Stimulated activated CD8-positive, alpha-beta memory T cell treated with anti-CD3 and anti-CD28 coated beads, Interleukin-7, amount 100 ng/mL, for 48 hours (primary cell): ENCODE measurements around the gene EIF6.
"Not testable (repeated sequence)": the region's sequence is repeated elsewhere in the genome, so short reads cannot be mapped to it uniquely, and the experiment has no call there.

Source experiments
- DNase-seq, 2 donors: peaks; one replicate each; pipeline ENCODE4 v3.0.0-alpha.2; 2020; ENCODE audit warnings: low read depth in 1 of 2; ENCODE audit errors: extremely low read depth in 1 of 2

EIF6 gene

DNA sequence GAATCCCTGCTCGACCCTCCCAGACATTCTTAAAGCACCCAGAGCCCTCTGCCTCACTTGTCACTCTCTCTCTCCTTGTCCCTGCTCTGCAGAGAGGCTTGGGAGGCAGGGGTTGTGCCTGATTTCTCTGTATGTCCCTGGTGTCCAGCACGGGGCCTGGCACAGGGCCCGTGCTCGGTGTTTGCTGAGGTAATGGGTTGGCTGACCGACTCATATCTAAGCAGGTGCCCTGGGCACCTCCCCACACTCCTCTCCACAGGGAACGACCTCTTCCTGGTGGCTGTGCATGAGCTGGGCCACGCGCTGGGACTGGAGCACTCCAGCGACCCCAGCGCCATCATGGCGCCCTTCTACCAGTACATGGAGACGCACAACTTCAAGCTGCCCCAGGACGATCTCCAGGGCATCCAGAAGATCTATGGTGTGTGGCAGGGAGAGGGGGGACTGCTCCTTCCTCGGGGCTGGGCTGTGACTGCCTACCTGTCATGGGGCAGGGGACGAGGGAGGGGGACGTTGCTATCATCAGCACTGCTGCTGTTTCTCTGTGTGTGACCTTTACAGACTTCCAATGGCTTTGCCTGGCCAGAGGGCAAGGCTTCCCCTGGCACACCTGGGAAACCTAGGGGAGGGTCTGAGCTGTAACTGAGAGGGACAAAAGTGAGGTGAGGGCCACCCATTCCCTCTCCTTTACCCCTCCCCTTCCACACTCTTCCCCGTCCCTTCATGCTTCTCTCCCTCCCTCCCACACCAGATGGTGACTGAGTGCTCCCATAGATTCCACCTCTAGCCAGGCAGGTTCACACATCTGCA, 20.8 kb downstream of the EIF6 start:
- DNase-seq: no peak

DNA sequence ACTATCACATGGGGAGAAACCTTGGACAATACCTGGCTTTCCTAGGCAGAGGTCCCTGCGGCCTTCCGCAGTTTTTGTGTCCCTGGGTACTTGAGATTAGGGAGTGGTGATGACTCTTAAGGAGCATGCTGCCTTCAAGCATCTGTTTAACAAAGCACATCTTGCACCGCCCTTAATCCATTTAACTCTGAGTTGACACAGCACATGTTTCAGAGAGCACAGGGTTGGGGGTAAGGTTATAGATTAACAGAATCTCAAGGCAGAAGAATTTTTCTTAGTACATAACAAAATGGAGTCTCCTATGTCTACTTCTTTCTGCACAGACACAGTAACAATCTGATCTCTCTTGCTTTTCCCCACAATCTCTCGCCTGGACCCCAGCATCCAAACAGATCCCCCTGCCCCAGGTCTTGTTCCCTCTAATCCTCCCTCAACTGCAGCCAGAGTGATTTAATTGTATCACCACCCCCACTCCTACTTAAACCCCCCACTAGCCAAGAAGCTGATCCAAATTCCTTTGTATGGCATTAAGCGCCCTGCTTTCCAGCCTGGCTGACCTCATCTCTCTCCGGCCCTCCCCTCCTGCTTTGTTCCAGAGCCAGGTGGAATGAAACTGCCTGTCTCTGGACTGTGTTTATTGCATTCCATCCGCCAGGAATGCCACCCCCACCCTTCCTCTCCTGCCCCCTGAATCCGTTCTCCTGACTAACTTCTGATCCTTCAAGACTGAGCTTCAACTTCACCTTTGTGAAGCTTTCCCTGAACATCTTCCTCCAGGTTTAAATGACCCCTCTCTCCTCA, 21.6 kb downstream of the EIF6 start:
- DNase-seq: not testable (repeated sequence)

DNA sequence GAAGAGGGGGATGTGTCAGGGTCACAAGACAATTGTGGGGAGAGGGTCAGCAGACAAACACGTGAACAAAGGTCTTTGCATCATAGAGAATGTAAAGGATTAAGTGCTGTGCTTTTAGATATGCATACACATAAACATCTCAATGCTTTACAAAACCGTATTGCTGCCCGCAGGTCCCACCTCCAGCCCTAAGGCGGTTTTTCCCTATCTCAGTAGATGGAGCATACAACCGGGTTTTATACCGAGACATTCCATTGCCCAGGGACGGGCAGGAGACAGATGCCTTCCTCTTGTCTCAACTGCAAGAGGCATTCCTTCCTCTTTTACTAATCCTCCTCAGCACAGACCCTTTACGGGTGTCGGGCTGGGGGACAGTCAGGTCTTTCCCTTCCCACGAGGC, 22.3 kb downstream of the EIF6 start:
- not testable (repeated sequence) for DNase-seq

DNA sequence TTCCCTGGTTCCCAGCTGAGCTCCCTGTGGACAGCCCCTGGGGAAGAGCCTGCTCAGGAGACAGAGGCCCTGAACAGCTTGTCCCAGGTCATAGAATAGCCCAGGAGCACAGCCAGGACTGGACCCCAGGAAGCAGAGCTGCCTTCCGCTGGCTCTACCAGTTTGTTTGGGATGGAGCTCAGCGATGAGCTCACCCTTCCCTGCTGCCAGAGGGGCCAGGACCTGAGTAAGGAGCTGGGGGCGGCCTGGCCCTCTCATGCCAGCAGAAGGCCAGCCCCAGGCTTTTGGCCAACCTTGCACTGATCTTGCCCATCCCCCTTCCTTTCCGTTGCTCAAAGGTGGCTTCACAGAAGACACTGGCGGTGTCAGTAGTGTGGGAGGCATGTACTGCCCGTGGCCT, 24.1 kb downstream of the EIF6 start:
- no peak for DNase-seq

DNA sequence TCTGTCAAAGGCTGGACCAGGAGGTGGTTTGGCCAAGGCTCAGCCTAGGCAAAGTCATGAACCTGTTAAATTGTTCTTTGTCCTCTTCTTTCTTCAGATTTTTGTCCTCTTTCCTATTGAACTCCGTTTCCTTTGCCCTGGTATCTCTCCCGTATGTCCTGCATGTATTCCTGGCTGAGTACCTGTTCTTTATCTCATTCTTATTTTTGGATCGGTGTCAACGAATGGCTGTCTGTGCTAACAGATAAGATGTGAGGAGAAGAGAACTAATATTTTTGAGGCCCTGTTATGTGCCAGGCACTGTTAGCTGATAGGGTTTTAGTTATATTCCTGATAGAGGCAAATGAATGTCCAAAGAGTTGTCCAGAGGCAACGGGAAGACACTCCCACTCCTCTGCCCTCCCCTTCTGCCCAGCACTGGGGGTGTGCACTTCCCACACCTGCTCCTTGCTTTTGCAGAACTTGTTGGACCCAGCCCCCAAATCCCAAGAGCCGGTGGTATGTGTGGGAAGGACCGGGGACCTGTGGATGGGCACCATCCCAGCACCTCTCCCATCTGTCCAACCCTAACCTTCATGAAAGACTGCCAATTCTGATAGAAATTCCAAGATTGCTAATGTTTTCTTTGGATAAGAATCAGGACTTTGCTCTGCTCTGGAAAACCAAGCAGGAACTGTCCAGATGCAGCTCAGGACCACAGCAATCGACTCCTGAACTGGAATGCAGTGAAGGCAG, 27.2 kb downstream of the EIF6 start:
- DNase-seq: no peak

DNA sequence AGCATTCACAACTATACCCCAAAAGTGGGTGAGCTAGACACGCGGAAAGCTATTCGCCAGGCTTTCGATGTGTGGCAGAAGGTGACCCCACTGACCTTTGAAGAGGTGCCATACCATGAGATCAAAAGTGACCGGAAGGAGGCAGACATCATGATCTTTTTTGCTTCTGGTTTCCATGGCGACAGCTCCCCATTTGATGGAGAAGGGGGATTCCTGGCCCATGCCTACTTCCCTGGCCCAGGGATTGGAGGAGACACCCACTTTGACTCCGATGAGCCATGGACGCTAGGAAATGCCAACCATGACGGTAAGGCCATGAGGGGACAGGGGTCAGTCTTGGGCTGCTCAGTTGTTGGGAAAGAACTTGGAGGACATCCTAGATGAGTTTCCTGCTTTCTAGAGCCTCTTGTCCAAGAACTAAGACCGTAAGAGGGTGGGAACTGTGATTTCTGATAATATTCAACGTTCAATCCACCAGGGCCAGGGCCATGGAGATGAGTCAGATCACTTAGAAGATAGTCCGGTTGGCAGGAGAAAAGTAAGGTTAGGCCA, 30.0 kb downstream of the EIF6 start:
- no peak for DNase-seq

DNA sequence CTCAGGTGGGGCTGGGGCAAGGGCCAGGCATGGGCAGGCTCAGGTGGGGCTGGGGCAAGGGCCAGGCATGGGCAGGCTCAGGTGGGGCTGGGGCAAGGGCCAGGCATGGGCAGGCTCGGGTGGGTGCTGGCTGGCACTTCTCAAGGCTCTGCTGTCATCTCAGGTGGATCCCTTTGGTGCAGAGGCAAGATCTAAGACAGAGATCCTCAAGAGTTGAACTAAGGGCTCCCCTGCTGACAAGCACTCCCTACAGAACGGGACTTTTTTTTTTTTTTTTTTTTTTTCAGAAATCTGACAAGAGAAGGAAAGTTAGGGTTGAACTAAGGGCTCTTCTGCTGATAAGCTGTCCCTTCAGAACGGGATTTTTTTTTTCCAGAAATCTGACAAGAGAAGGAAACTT, 31.6 kb downstream of the EIF6 start:
- no peak for DNase-seq

DNA sequence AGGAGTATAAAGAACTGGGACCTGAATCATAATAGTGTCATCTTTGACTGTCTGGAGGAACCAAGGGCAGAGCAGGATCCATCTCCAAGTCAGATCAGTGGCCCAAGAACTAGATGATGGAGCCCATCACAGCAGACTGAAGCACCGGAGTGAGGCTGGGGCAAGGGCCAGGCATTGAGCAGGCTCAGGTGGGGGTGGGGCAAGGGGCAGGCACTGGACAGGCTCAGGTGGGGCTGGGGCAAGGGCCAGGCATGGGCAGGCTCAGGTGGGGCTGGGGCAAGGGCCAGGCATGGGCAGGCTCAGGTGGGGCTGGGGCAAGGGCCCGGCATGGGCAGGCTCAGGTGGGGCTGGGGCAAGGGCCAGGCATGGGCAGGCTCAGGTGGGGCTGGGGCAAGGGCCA, 32.0 kb downstream of the EIF6 start:
- not testable (repeated sequence) for DNase-seq

DNA sequence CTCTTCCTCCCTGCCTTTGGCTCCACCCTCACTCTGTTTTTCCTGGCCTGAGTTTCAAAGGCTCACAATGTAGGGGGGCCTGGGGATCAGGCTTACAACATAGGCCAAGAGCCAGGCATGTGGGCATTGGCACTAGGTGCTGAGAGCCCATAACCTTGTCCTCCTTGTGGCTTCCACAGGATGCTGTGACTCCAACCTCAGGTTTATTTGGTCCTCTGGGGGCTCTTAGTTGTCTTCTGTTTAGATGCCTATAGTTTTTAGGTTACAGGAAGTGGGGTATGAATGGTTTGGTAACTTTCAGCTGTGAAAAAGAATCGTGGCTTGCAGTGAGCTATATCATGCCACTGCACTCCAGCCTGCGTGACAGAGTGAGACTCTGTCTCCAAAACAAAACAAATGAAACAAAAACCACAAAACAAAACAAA, 32.5 kb downstream of the EIF6 start:
- no peak for DNase-seq

DNA sequence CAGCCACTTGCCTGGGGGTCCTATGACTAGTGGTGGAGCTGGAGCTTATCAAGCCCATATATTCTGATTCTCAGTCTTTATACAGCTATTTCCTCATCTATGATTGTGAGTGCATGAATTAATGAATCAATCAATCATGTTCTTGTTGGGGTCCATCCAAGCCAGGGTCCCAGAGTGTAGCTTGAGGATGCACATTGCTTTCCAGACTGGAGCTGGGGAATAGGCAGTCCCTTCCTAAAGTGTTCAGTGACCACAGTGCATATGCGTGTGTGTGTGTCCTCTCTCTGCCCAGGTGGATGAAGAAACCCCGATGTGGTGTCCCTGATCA, 33.0 kb downstream of the EIF6 start:
- DNase-seq: no peak

DNA sequence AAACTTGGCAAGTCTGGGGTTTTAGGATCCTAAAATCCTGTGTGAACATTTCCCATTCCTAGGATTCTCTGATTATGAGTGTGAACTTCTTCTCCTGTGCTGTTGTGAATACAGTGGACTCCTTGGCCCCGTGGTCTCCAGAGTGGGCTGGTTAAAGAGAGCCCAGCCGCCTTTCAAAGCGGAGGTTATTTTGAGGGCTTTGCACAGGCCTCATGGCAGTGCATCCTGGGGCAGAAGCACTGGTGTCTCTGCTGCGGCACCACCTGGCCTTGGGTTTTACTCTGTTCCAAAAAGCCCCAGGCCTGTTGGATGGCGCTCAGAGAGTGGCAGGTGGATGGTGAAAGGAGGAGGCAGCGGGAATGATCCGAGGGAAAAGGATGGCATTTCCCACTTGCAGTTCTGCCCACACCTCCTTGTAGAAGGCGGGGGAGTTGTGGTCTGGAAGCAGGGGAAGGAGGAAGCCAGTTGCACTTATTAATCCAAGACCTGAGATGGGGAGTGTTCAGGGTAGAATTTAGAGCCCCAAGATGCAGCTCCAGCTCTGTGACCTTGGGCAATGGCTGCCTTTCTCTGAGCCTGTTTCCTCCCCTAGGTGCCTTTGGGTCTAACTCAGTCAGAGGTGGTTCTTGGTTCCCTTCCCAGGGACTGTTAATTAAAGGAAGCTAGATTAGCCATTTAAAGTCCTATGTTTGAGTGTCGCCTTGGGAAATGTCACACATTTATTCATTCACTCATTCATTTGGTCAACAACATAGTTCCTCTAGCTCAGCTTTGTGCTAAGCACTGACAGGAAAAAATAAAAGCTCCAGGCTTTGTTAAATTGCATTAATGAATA, 35.7 kb downstream of the EIF6 start:
- DNase-seq: no peak

DNA sequence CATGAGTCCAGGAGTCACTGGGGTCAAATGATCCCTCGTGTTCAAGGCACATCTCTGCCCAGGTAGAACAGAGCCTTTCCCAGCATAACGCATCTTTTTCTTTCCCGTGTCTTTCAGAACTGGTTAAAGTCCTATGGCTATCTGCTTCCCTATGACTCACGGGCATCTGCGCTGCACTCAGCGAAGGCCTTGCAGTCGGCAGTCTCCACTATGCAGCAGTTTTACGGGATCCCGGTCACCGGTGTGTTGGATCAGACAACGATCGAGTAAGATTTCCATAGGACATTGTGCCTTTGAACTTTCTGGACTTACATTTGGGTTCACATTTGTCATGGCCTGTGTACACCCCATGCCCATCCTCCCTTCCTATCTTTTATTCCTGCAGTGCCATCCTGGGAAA, 37.8 kb downstream of the EIF6 start:
- no peak for DNase-seq

DNA sequence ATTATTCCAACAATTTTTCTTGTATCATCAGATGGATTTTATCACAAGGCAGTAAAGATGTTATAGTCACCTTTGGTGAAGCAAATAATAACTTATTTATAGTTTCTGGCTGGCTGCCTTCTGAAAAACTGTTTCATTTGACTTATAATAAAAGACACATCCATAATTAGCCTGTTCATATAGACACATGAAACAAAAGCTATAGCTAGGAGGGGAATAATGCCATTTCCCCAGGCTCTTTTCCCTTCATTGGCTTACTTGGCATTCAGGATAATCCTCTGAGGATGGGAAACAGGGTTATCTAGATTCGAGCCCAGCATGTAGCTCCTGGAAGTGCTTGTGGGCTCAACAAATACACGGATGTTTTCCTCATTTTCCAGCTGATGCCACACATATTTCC, 40.6 kb downstream of the EIF6 start:
- DNase-seq: no peak

DNA sequence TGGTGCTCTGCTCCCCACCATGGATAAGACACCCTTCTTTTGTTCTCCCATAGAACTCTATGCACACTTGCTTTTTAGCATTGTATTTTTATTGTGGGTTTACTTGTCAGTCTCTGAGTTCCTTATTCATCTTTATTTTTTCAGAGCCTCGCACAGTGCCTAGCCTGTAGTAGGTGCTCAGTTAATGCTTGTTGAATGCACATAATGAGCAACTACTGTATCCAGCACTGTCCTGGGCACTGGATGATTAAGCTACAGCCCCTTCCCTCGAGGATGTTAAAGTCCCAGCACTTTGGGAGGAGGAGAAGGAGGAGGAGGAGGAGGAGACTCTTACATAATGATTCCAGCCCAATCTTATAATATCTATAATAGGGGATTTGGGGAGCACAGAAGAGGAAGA, 41.3 kb downstream of the EIF6 start:
- no peak for DNase-seq

DNA sequence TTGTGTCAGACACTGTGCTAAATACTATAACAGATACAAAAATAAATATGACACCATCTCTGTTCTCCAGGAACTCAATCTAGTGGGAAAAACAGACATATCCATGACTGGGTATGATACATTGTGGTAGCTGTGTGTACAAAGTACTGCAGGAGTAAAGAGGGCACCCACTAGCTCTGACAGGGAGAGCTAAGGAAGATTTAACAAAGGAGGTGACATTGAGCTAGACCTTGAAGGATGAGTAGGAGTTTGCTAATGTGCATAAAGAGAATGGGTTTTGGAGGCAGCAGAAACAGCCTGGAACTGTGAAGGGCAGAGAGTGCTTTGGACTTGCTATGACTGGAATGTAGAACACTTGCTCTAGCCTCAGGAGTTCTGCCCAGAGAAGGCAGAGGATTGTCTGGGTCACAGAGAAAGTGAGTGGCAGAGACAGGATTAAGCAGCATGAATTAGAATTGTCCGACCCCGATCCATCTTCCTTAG, 43.7 kb downstream of the EIF6 start:
- no peak for DNase-seq

DNA sequence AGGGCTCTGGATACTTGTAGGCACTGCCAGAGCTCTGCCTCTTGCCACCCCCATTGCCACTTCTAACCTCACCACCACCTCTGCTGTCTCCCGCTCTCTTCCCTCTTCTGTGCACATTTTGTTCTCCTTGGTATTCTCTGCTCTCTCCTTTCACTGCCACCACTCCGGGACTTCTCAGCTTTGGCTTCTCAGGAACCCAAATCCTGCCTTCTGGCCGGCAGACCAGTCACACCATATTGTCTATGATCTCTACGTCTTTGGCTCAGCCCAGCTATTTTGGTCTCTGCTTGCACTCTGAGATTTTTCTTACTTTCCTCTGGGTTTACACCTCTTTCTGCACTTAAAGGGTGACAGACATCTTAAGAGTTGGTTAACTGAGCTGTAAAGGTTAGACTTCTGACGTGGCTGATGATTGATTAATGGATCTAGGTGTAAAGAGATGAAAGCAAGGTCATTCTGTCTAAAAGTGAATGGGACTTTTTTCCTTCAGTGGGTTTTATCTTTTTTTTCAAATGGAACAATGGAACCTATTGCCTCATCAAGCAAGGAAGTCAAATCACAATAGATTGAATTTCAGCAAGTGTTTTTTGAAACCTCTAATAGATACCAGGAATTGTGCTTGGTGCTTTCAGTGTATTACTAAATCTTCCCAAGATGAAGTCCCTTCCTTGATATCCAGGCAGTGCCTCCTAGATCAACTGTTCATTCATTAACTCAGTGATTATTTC, 44.3 kb downstream of the EIF6 start:
- no peak for DNase-seq

DNA sequence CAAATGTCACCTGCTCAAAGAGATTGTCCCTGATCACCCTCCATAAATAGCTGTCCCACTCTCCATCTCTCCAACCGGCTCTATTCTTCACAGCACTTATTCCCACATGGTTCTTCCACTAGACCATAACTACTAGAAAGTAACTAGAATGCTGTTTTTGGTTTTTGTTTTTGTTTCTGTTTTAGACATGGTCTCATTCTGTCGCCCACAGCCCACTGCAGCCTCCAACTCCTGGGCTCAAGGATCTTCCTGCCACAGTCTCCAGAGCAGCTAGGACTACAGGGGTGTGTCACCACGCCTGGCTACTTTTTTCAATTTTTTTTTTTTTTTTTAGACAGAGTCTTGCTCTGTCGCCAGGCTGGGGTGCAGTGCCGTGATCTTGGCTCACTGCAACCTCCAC, 45.8 kb downstream of the EIF6 start:
- no peak for DNase-seq

DNA sequence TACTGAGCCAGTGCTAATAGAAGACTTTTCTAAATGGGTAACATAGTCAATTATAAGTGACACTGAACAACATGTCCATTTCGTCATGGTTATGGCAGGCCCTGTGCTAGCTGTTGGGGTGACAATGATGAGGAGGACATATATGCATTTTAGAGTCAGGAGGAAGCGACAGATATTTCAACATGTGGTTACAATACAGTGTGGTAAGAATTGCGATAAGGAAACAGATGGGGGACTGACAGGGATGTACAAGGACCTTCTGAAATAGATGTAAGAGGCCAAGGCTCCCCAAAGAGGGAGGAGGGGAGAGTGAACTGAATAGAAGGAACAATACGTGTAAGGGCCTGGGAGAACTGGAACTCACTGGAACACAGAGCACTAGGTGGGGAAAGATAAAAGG, 46.4 kb downstream of the EIF6 start:
- no peak for DNase-seq

DNA sequence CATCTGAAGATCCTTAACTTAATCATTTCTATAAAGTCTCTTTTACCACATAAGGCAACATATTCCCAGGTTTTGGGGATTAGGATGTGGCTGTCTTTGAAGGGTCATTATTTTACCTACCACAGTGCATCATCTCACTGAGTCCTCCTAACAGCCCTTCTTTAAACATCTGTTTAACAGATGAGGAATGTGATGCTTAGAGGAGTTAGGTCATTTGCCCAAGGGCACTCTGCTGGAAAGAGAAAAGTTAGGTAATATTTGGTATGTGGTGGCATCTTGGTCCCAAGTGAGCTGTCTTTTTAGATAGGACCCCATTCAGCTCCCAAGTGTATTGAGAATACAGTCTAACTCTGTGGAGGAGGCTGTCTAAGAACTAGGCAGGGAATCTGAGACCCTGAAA, 47.1 kb downstream of the EIF6 start:
- DNase-seq: no peak

DNA sequence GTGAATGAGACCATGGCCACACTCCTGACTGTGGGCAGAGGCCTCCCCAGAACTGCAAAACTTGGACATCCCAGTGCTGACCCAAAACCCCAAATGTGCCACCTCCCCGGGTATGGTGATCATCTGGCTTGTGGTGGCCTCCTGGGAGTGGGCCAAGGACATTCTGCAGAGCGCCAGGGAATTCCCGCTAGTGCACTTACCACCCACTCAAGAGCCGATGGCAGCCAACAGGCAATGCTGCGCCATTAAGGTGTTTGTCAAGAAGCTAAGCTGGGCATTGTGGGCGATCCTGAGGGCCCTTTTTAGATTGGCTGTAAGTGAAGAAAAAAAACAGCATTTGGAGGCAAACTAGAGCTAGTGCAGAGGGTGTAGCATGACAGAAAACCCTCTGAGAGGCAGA, 48.7 kb downstream of the EIF6 start:
- no peak for DNase-seq
